HG02870 (cell line): Measurements from ENCODE around the gene PRICKLE2.

Experiments used
- ATAC-seq: cut with Tn5 transposase; IDR thresholded peaks from one replicate; pipeline ENCODE4 v1.9.1; 2021; ENCODE audit warnings: mild to moderate bottlenecking, moderate library complexity; ENCODE audit not compliant: unreplicated experiment

PRICKLE2 gene

GRCh38 chr3:64222501-64223111 lies 2.7 kb downstream of the PRICKLE2 start:
- no peak for ATAC-seq

- ATAC-seq: no peak
Observed at GRCh38 chr3:64221571-64222257, 3.6 kb downstream of the PRICKLE2 start.

GRCh38 chr3:64220161-64220914 lies 4.9 kb downstream of the PRICKLE2 start:
- ATAC-seq: no peak

GRCh38 chr3:64218746-64219145 lies 6.5 kb downstream of the PRICKLE2 start:
- no peak for ATAC-seq

- no peak for ATAC-seq
Observed at GRCh38 chr3:64218329-64218728, 6.9 kb downstream of the PRICKLE2 start.

- no peak for ATAC-seq
Observed at GRCh38 chr3:64216274-64217147, 8.8 kb downstream of the PRICKLE2 start.

- no peak for ATAC-seq
Observed at GRCh38 chr3:64215559-64215958, 9.7 kb downstream of the PRICKLE2 start.

GRCh38 chr3:64215103-64215502 lies 10.2 kb downstream of the PRICKLE2 start:
- no peak for ATAC-seq

- no peak for ATAC-seq
Observed at GRCh38 chr3:64214381-64215018, 10.8 kb downstream of the PRICKLE2 start.

GRCh38 chr3:64213962-64214379 lies 11.3 kb downstream of the PRICKLE2 start:
- ATAC-seq: no peak

GRCh38 chr3:64213224-64213878 lies 11.9 kb downstream of the PRICKLE2 start:
- ATAC-seq: no peak

GRCh38 chr3:64209866-64210621 lies 15.2 kb downstream of the PRICKLE2 start:
- no peak for ATAC-seq

GRCh38 chr3:64207289-64208080 lies 17.8 kb downstream of the PRICKLE2 start:
- ATAC-seq: no peak

GRCh38 chr3:64203969-64204908 lies 21.0 kb downstream of the PRICKLE2 start:
- ATAC-seq: no peak

- ATAC-seq: no peak
Observed at GRCh38 chr3:64203216-64203615, 22.1 kb downstream of the PRICKLE2 start.

- ATAC-seq: no peak
Observed at GRCh38 chr3:64199932-64200331, 25.3 kb downstream of the PRICKLE2 start.

GRCh38 chr3:64196236-64196929 lies 28.9 kb downstream of the PRICKLE2 start:
- no peak for ATAC-seq
